RPMI8226 (cell line): ENCODE results near the gene SLX4.
A peak's percentile ranks its signal among the peaks of the same experiment; 100 is the strongest.
"Not testable (repeated sequence)": the region's sequence is repeated elsewhere in the genome, so short reads cannot be mapped to it uniquely, and the experiment has no call there.

Experiments
- DNase-seq: peaks from one replicate; pipeline ENCODE4 v3.0.0-alpha.2; 2015

The SLX4 gene

GRCh38 chr16:3611146-3611975, at the start of gene SLX4:
Gene SLX4 (minus strand): TSS chr16:3611606. CDS start chr16:3608964, 2,642 bp downstream.
- DNase-seq, result peak; percentile 98

GRCh38 chr16:3659251-3659650, 47.8 kb upstream of the SLX4 start:
- no peak for DNase-seq

GRCh38 chr16:3656491-3657468, 45.4 kb upstream of the SLX4 start:
- DNase-seq, result no peak

GRCh38 chr16:3656160-3656490, 44.7 kb upstream of the SLX4 start:
- DNase-seq, result not testable (repeated sequence)

GRCh38 chr16:3655396-3656159, 44.2 kb upstream of the SLX4 start:
- no peak for DNase-seq

- DNase-seq, result no peak
Observed at GRCh38 chr16:3655030-3655395, 43.6 kb upstream of the SLX4 start.

GRCh38 chr16:3654249-3654991, 43.0 kb upstream of the SLX4 start, which contains the start of gene DNASE1:
Gene DNASE1 (plus strand): TSS chr16:3654691. CDS start chr16:3655374, 683 bp downstream.
- peak; percentile 76 for DNase-seq

GRCh38 chr16:3652373-3653195, 41.2 kb upstream of the SLX4 start:
- DNase-seq, result no peak

- no peak for DNase-seq
Observed at GRCh38 chr16:3651461-3652372, 40.3 kb upstream of the SLX4 start.

- no peak for DNase-seq
Observed at GRCh38 chr16:3650631-3651265, 39.3 kb upstream of the SLX4 start.

GRCh38 chr16:3646348-3646920, 35.0 kb upstream of the SLX4 start:
- DNase-seq, result no peak

- no peak for DNase-seq
Observed at GRCh38 chr16:3645504-3646347, 34.3 kb upstream of the SLX4 start.

- no peak for DNase-seq
Observed at GRCh38 chr16:3645108-3645503, 33.7 kb upstream of the SLX4 start.

- no peak for DNase-seq
Observed at GRCh38 chr16:3643095-3643730, 31.8 kb upstream of the SLX4 start.

GRCh38 chr16:3642397-3643094, 31.1 kb upstream of the SLX4 start:
- DNase-seq, result no peak

- no peak for DNase-seq
Observed at GRCh38 chr16:3641801-3642396, 30.5 kb upstream of the SLX4 start.
